Osteocyte (in vitro differentiated cells): ENCODE results near the gene TRIM40. TPM values are rescaled to one million over a fixed set of nuclear protein-coding genes. Genes with fewer than 3 reads are reported as not detected.

Experiments
- DNase-seq: peaks from one replicate; pipeline ENCODE4 v3.0.0; 2021; ENCODE audit warnings: mixed read lengths; ENCODE audit not compliant: unreplicated experiment; ENCODE audit errors: extremely low spot score
- H3K27ac Mint-ChIP-seq: one replicate; pipeline ENCODE4 v1.8.0; 2021; ENCODE audit warnings: mild to moderate bottlenecking, mixed read lengths; ENCODE audit not compliant: unreplicated experiment
- H3K27me3 Mint-ChIP-seq: one replicate; pipeline ENCODE4 v1.8.0; 2021; ENCODE audit warnings: mixed read lengths; ENCODE audit not compliant: unreplicated experiment
- H3K36me3 Mint-ChIP-seq: one replicate; pipeline ENCODE4 v1.8.0; 2021; ENCODE audit warnings: mixed read lengths; ENCODE audit not compliant: unreplicated experiment
- H3K4me1 Mint-ChIP-seq: one replicate; pipeline ENCODE4 v1.8.0; 2021; ENCODE audit warnings: mixed read lengths; ENCODE audit not compliant: unreplicated experiment
- H3K4me3 Mint-ChIP-seq: one replicate; pipeline ENCODE4 v1.8.0; 2021; ENCODE audit warnings: mild to moderate bottlenecking, moderate library complexity, mixed read lengths; ENCODE audit not compliant: unreplicated experiment
- H3K9me3 Mint-ChIP-seq: one replicate; pipeline ENCODE4 v1.8.0; 2021; ENCODE audit warnings: mixed read lengths; ENCODE audit not compliant: unreplicated experiment
- CTCF ChIP-seq: fragments of 200-600 bp; sonication (generic); IDR thresholded peaks from 2 replicates; pipeline ENCODE4 v1.5.0; 2021; ENCODE audit warnings: antibody characterized with exemption, mild to moderate bottlenecking, moderate library complexity
- total RNA-seq: library from RNA; stranded (reverse); gene quantifications from 2 replicates; pipeline ENCODE4 v1.2.1, GENCODE V29; 2021

TRIM40 gene
- total RNA-seq, 1 donor from 2014 or later, result not detected

GRCh38 chr6:30167101-30167500, 31.2 kb downstream of the TRIM40 start:
- Mint-ChIP-seq H3K9me3 (no peaks in the 10 kb centered on the region), H3K4me1 (peaks cover 4% of the 10 kb centered on the region), H3K4me3 (no peak overlapping the region), H3K36me3 (no peaks in the 10 kb centered on the region), H3K27me3 (peaks cover 65% of the 10 kb centered on the region), H3K27ac (no peak overlapping the region)
- no peak for TF ChIP-seq CTCF
- DNase-seq, result no peak

DNA sequence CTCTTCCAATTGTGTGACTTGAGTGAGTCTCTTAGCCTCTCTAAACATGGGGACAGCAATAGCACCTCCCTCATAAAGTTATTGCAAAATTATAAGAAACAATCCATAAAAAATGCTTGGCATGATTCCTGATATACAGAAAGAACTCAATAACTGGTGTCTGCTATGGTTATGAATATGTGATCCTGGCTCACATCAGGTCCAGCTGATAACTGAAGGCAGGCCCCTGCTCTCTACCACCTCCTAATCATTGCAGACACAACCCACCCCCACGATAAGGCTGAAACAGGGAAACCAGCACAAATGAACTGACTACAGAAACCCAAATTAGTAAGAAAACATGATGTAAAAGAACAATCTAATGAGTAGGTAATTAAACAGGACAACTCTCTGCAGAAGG, 32.8 kb downstream of the TRIM40 start:
- no peak for DNase-seq
- no peak for TF ChIP-seq CTCF
- peaks cover 4% of the 10 kb centered on the region for H3K4me1 Mint-ChIP-seq
- H3K27ac Mint-ChIP-seq, result no peak overlapping the region
- no peaks in the 10 kb centered on the region for H3K36me3 Mint-ChIP-seq
- H3K4me3 Mint-ChIP-seq, result no peak overlapping the region
- H3K9me3 Mint-ChIP-seq, result no peaks in the 10 kb centered on the region
- peaks cover 77% of the 10 kb centered on the region for H3K27me3 Mint-ChIP-seq

DNA sequence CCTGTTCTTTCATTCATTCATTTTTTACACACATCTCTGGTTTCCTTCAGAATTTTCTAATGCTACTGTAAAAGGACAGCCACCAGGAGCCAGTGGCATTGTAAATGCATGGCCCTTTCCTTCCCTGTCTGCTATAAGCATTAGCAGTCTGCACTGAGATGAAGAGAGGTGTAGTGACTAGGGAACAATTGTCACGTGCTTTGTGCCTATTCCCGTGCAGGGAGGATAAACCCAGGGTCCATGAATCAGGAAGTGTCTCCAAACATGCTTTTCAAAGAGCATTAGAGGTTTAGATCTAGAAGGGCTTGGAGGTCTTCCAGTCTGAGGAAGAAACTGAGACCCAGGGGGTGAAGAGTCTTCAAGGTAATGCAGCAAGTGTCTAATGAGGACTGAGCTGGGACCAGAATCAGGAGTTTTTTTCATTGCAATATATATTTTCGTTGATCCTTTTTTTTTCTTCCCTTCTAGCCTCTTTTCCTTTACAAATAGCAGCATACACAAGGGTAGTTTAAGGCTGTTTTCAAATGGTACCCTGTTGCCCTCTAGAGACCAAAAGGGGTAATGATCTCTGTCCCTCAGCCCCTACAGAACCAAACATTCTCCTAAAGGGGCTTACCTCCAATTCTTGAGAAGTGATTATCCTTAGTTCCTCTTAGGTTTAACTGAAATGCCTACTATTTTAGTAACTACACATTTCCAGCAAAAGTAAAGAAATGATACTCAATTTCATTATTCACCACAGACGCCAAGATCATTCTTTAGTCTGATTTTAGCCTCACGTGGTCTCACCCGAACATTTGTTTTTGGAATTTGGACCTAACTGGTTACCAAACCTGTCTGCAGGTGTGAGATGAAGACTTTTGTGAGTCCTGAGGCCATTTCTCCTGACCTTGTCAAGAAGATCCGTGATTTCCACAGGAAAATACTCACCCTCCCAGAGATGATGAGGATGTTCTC, 34.0 kb downstream of the TRIM40 start:
- no peak for DNase-seq
- Mint-ChIP-seq H3K27ac (no peak overlapping the region), H3K4me1 (peaks cover 4% of the 10 kb centered on the region), H3K36me3 (no peaks in the 10 kb centered on the region), H3K27me3 (peaks cover 83% of the 10 kb centered on the region), H3K9me3 (no peaks in the 10 kb centered on the region), H3K4me3 (no peak overlapping the region)
- peak; percentile 81 for TF ChIP-seq CTCF

- no peak for TF ChIP-seq CTCF
- Mint-ChIP-seq H3K27me3 (peaks cover 87% of the 10 kb centered on the region), H3K4me3 (peak overlapping the region; percentile 44), H3K4me1 (peaks cover 4% of the 10 kb centered on the region), H3K36me3 (no peaks in the 10 kb centered on the region), H3K27ac (no peak overlapping the region), H3K9me3 (no peaks in the 10 kb centered on the region)
- no peak for DNase-seq
Observed at GRCh38 chr6:30171677-30172471, 35.9 kb downstream of the TRIM40 start.

DNA sequence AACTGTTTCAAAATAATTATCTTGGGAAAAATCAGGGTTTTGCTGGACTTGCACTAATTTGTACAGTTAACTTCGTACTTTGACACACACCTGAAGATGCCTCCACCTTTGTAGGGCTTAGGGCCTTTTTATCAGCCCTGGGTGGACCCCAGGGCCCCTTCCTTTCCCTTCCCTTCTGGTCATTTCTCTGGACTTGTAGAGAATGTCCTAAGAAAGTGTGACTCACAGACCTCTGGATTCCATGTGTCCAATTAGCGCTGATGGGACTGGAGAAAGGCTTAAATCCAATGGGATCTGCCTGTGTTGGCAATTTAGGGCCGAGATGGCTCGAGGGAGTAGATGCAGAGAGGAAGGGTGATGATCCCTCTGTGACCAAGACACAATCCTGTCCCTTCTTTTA, 36.7 kb downstream of the TRIM40 start:
- Mint-ChIP-seq H3K27ac (no peak overlapping the region), H3K4me1 (peaks cover 4% of the 10 kb centered on the region), H3K27me3 (peaks cover 91% of the 10 kb centered on the region), H3K4me3 (no peak overlapping the region), H3K9me3 (no peaks in the 10 kb centered on the region), H3K36me3 (no peaks in the 10 kb centered on the region)
- no peak for DNase-seq
- no peak for TF ChIP-seq CTCF
